Stimulated activated CD4-positive, alpha-beta T cell treated with anti-CD3 and anti-CD28 coated beads, Interleukin-15, amount 100 ng/mL, for 48 hours (primary cell): Measurements from ENCODE around the gene RGS9BP.
"Not testable (repeated sequence)": the region's sequence is repeated elsewhere in the genome, so short reads cannot be mapped to it uniquely, and the experiment has no call there.

ENCODE experiments used
- DNase-seq, 2 donors: peaks; one replicate each; pipeline ENCODE4 v3.0.0-alpha.2; 2020; ENCODE audit warnings: low read depth in 2 of 2

RGS9BP gene

GRCh38 chr19:32671883-32672593 lies 3.6 kb upstream of the RGS9BP start:
- DNase-seq: no peak

- no peak for DNase-seq
Observed at GRCh38 chr19:32672841-32673240, 2.8 kb upstream of the RGS9BP start.

DNA sequence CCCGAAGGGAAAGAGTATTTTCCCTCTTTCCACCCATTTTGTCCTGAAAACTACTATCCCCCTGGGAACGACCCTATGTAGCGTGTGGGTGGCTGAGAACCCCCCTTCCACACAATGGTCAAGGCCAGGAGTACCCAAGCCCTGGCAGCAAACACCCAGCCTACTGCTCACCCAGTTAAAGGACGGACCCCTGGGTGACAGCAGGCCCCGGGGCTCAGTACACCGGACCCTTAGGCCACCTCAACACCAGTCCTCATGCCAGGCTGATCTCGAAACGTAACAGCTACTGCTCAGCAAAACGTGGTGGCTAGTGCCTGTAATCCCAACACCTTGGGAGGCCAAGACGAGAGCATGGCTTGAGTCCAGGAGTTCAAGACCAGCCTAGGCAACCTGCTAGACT lies 2.1 kb upstream of the RGS9BP start:
- no peak for DNase-seq

DNA sequence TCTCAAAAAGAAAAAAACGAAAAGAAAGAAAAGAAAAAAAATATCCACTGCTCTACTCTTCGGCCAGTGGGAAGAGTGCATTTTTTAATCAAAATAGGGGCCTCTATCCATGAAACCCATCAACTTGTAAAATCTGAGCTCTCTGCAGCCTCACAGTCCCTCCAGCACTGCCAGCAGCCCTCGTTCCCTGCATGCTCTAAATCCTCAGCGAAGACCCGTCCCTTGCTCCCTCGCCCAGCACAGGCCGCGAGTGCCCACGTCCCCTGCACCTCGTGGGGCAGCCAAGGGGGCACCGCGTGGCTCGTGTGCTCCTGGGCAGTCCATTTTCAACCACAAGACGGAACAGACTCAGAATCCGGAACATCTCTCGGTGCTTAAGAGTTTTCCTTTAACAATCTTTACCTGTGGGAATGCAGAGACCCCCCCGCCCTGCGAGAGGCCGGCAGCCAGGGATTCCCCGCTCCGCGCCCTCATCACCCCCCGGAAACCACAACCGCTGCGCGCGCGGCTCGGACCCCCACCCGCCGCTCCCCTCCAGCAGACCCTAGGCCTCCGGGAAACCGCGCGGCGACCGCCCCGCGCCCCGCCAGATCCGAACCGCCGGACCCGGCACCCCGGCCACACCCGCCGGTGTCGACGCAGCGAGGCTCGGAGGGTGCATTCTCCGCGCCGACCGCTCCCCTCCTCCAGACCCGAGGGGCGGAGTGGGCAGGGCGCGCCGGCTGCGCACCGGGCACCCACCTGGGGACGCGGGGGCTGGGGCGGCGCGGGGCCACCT lies 1.3 kb upstream of the RGS9BP start:
- DNase-seq: no peak

DNA sequence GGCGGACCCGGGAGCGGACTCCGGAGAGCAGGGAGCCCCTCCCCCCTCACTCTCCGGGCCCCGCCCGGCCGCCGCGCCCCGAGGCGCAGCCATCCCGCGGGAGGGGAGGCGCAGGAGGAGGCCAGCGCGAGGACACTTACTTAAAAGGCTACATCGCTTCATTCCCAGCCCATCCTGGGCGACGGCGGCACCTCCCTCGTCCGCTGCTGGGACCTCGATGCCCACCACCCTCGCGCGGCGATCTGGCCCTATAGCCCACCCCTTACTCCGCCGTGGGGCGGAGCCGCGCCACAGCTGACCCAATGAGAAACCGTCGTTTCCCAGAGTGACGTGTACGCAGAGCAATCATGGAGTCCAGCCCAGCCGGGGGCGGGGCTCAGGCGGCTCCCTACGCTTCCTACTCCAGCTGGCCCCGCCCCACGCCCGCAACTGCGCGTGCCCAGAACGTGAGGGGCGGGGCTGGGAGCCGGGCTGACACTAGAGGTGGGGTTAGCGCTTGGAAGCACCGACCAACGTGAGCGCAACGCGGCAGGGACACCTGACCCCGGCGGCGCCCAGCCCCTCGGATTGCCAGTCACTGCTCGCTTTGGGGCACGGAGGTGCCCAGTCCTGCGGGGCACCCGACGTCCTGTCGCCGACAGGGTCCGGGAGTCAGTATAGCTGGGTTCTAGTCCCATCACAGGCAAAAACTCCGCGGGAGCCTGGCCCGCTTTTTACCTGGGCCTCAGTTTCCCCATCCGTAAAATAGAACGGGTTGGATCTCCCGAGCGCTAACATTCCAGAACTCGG lies 523 bp upstream of the RGS9BP start, which contains the start of gene ANKRD27:
Gene ANKRD27, minus strand, starts transcription at position 250 of the 789 bp plus-strand sequence. CDS start 16,165 bp downstream, outside the sequence.
- DNase-seq: peak; percentile 95 to 97

- DNase-seq: no peak
Observed at GRCh38 chr19:32676186-32676894, 692 bp downstream of the RGS9BP start.

DNA sequence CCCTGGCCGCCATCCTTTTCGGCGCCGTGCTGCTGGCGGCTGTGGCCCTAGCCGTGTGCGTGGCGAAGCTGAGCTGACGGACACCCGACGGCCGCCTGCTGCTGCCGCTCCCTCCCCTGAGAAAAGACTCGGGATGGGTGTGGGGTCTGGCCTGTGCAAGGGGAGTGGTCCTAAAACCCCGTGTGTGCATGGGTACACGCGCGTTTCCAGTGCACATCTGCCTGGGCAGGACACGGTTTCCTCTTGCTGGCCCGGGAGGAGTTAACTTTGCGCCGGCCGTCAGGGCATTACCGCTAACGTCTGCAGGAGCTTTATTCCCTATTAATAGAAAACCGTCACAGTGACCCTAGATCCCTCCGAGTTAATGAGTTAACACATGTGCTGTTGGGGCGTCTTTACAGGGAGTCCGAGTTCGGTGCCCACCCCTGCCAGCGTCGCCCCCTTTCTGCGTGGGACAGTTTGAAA lies 1.3 kb downstream of the RGS9BP start:
- DNase-seq: no peak

GRCh38 chr19:32677657-32678056 lies 2.0 kb downstream of the RGS9BP start:
- no peak for DNase-seq

DNA sequence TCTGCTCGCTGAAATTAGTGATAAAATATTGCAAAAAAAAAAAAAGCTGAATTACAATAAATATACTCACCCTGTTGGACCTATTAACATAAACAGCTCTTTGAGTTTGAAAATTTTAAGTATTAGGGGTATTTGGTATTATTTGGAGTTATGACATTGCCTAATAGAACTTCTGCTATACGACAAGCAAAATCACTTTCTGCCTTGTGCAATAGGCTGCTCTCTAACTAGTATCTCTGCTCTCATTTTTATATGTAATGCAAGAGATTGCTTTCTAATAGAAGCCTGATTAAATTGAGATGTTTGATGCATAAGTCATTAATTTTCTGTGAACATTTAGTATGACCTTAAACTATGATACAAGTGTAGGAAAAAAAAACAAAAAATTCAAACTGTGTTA lies 5.3 kb downstream of the RGS9BP start:
- DNase-seq: no peak

DNA sequence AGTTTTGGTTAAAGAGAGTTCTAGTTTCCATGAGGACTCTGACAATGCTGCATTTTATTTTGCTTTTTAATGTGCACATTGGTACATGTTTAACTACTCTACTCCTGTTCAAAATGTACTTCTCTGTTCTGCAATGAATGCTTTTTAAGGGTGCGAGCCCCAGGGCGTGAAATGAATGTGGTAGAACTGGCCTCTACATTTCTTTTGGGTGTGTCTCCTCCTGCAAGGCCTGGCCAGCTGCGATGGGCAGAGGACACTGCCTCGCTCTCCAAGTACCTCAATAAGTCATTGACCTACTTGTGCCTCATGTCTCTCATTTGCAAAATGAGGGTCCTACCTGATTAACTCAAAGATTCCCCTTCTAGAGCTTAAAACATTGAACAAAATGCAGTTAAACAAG lies 6.7 kb downstream of the RGS9BP start:
- DNase-seq: no peak

DNA sequence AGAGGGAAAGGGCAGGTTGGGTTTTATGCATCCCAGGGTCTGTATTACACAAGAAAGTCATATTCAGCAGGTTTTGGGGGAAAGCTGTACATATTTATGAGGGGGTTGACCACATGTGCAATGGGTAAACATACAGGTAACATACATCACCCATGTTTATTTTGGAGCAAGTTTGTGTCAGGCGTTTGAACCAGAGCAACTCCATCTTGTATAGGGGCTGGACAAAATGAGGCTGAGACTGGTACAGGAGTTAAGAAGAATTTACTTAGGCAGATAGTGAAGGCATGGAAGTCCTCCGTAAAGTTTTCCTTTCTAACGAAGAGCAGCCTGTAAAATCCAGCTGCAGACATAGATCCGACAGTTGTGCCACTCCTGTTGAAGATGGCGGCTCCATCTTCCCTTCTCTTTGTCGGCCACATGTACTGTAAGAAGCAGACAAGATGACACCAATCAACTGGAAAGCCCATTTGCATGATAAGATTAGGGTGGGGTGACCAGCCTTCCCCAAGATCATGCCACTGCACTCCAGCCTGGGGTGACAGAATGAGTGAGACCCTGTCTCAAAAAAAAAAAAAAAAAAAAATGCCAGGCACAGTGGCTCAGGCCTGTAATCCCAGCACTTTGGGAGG lies 11.3 kb downstream of the RGS9BP start:
- no peak for DNase-seq

GRCh38 chr19:32687681-32688080 lies 12.0 kb downstream of the RGS9BP start:
- DNase-seq: no peak

- DNase-seq: no peak
Observed at GRCh38 chr19:32688311-32688710, 12.7 kb downstream of the RGS9BP start.

DNA sequence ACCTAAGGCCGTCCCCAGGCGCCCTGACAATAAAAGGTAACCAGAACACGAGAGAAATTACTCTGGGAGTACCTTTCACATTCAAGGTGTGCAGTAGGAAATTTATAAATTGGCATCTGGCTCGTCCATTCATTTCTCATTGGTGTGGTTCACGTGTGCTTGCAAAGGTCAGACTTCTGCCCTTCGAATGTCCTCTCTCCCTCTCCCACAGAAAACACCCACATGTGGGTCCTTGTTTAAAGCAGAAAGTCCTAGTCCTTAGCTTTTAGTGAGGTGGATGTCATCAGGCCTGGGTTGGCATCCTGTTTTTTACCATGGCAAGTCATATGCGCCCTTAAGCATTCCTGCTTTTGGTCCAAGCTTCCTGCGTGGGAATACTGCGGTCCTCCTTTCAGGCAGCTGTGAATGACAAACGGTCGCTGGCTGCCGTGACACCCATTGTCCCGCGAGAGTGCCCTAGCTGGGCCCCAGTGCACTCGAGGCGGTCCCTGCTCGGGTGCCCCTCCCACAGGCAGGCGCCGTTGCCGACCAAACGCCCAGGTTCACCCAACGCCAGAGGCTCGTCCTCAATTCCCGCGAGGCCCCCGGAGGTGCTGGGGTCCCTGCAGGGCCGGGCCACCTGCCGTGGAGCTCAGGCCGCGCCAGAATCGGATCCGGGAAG lies 15.8 kb downstream of the RGS9BP start, which contains the start of gene NUDT19:
Gene NUDT19, plus strand, starts transcription at position 531 of the 661 bp plus-strand sequence. CDS start 140 bp downstream, outside the sequence.
- peak; percentile 78 for DNase-seq

DNA sequence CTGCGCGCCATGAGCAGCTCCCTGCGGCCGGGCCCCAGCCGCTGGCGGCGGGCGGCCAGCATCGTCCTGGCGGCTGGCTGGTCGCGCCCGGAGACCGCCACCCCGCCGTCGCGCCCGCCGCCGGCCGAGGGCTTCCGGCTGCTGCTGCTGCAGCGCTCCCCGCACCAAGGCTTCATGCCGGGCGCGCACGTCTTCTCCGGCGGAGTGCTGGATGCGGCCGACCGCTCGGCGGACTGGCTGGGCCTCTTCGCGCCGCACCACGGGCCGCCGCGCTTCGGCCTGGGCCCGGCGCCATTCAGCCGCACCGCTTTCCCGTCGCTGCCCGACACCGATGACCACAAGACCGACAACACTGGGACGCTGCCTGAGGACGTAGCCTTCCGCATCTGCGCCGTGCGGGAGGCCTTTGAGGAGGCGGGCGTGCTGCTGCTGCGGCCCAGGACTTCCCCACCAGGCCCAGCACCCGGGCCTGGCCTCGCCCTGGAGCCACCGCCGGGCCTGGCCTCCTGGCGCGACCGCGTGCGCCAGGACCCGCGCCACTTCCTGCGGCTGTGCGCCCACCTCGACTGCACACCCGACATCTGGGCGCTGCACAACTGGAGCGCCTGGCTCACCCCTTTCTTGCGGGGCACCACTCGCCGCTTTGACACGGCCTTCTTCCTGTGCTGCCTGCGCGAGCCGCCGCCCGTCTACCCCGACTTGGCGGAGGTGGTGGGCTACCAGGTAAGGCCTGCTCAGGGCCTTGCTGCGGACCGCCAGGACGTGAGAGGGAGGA lies 16.5 kb downstream of the RGS9BP start:
- DNase-seq: peak in 1 of 2 donors; percentile 32

GRCh38 chr19:32692727-32693061 lies 17.0 kb downstream of the RGS9BP start:
- DNase-seq: no peak

DNA sequence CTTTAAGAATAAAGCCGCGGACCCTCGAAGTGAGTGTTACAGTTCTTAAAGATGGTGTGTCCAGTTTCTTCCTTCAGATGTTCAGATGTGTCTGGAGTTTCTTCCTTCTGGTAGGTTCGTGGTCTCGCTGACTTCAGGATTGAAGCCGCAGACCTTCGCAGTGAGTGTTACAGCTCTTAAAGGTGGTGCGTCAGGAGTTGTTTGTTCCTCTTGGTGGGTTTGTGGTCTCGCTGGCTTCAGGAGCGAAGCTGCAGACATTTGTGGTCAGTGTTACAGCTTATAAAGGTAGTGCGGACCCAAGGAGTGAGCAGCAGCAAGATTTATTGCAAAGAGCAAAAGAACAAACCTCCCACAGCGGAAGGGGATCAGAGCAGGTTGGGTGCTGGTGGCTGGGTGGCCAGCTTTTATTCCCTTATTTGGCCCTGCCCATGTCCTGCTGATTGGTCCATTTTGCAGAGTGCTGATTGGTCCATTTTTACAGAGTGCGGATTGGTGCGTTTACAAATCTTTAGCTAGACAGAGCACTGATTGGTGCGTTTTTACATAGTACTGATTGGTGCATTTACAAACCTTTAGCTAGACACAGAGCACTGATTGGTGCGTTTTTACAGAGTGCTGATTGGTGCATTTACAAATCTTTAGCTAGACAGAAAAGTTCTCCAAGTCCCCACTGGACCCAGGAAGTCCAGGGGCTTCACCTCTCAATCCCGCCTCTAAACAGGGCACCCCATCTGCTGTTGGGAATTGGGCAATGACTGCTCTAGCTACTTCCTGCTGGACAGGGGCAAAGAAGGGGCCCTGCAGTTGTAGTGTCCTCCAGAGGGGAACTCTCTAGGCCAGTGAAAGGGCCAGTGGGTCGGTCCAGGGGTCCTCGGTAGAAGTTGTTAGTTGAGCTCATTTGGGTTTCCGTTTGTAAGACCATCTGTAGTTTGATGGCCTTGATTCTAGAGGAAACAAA lies 17.8 kb downstream of the RGS9BP start:
- DNase-seq: peak in 1 of 2 donors; percentile 39

DNA sequence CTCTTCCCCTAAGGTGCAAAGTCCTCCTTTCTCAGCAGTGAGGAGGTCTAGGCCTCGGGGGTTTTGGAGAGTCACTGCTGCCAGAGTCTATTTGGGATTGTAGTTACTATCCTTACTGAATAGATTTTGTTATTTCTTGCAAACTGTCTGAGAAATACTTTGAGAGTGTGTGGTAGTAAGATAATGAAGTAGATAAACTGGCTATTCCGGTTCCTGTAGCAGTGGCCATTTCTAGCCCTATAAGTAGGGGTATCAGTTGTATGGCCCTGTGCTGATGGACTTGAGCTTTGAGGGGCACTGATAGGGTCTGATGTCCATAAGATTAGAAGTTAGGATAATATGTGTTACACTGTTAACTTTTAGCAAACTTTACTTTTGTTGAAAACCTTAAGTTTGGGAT lies 18.7 kb downstream of the RGS9BP start:
- not testable (repeated sequence) for DNase-seq

GRCh38 chr19:32694851-32695250 lies 19.2 kb downstream of the RGS9BP start:
- DNase-seq: not testable (repeated sequence)
